ENCODE data around the gene KERA. TPM values are rescaled to one million over a fixed set of nuclear protein-coding genes. Genes with fewer than 3 reads are reported as not detected.
A peak's percentile ranks its signal among the peaks of the same experiment; 100 is the strongest.

Gene KERA
- total RNA-seq, 4 donors from 2014 or later = not detected

DNA sequence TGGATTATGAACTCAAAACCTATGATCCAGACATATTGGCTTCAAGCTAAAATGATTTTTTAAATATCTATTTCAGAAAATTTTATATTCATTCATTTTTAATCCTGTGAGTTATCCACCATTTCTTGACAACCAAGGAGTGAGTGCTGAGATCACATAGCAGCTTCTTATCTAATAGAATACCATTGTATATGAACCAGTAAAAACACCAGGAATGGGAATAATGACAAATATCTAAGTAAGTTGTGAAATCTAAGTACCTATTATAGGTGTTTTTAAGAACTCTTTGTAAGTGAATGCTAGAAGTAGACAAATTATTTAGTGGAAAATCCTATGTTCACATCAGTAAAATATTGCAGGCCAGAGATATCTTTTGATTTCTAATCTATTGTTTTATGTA is 45.3 kb upstream of the KERA start:
- Histone ChIP-seq H3K27me3 (no peaks in the 10 kb centered on the region), H3K4me1 (no peaks in the 10 kb centered on the region), H3K27ac (no peak overlapping the region), H3K36me3 (no peaks in the 10 kb centered on the region), H3K4me3 (no peak overlapping the region), H3K9me3 (no peaks in the 10 kb centered on the region)
- TF ChIP-seq POLR2A (IDR thresholded peaks at IDR 0.05) = no peak
- no peak for TF ChIP-seq POLR2AphosphoS5 (IDR thresholded peaks at IDR 0.05)
- TF ChIP-seq, protein P1, sequence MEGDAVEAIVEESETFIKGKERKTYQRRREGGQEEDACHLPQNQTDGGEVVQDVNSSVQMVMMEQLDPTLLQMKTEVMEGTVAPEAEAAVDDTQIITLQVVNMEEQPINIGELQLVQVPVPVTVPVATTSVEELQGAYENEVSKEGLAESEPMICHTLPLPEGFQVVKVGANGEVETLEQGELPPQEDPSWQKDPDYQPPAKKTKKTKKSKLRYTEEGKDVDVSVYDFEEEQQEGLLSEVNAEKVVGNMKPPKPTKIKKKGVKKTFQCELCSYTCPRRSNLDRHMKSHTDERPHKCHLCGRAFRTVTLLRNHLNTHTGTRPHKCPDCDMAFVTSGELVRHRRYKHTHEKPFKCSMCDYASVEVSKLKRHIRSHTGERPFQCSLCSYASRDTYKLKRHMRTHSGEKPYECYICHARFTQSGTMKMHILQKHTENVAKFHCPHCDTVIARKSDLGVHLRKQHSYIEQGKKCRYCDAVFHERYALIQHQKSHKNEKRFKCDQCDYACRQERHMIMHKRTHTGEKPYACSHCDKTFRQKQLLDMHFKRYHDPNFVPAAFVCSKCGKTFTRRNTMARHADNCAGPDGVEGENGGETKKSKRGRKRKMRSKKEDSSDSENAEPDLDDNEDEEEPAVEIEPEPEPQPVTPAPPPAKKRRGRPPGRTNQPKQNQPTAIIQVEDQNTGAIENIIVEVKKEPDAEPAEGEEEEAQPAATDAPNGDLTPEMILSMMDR (IDR thresholded peaks at IDR 0.05) = no peak
- no peak for TF ChIP-seq EP300 (IDR thresholded peaks at IDR 0.05)
- DNase-seq (ENCODE audit: low spot score in 2 of 2) = no peak

DNA sequence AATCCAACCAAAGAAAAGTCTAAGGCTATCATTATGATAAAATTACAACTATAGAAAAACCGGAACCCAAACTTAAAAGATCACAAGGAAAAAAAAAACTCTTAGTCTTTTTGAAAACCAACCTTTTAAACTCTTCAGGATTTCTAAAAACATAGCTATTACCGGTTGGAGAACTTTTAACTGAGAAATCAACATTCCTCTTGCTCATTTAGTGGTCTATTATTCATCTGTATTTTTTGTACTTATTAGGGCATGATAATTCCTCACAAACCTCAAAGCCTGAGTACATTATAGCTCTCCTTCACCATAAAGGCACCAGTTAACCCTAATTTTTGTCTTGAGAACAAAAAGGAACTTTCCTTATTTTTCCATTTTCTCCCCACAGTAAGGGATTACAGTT is 43.1 kb upstream of the KERA start:
- 69% methylated on average over 2 of the region's 2 CpGs for WGBS
- H3K36me3 ChIP-seq = no peaks in the 10 kb centered on the region
- TF ChIP-seq EP300 (IDR thresholded peaks at IDR 0.05) (no peak), POLR2A (IDR thresholded peaks at IDR 0.05) (no peak), POLR2AphosphoS5 (IDR thresholded peaks at IDR 0.05) (no peak)
- TF ChIP-seq, protein P1 (IDR thresholded peaks at IDR 0.05) = no peak
- H3K9me3 ChIP-seq = no peaks in the 10 kb centered on the region
- no peak overlapping the region for H3K27ac ChIP-seq
- no peaks in the 10 kb centered on the region for H3K27me3 ChIP-seq
- no peaks in the 10 kb centered on the region for H3K4me1 ChIP-seq
- H3K4me3 ChIP-seq = no peak overlapping the region
- DNase-seq (ENCODE audit: low spot score in 2 of 2) = no peak

DNA sequence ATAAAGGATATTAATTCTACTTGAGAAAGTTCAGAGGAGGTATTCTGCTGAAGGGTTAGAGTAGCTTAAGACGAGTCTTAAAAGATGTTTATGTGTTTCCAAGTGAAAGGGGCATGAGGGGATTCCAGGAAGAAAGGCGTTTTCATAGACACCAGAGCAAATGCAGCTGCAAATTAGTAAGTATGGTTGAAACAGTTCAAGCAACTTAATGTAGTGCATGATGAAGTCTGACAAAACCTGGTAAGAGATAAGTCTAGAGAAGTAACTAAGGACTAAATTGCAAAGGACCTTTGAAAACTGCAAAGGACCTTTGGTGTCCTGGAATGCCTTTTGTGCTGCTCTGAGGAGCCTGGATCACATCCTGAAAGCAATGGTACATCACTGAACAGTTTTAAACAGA is 42.0 kb upstream of the KERA start:
- no peaks in the 10 kb centered on the region for H3K4me1 ChIP-seq
- H3K4me3 ChIP-seq = no peak overlapping the region
- WGBS = 76% methylated on average over 2 of the region's 2 CpGs
- no peaks in the 10 kb centered on the region for H3K36me3 ChIP-seq
- TF ChIP-seq, protein P1 (IDR thresholded peaks at IDR 0.05) = no peak
- TF ChIP-seq POLR2A (IDR thresholded peaks at IDR 0.05) (no peak), EP300 (IDR thresholded peaks at IDR 0.05) (no peak), POLR2AphosphoS5 (IDR thresholded peaks at IDR 0.05) (no peak)
- no peak for DNase-seq (ENCODE audit: low spot score in 2 of 2)
- no peaks in the 10 kb centered on the region for H3K27me3 ChIP-seq
- H3K27ac ChIP-seq = peak overlapping the region; percentile 42
- H3K9me3 ChIP-seq = no peaks in the 10 kb centered on the region

DNA sequence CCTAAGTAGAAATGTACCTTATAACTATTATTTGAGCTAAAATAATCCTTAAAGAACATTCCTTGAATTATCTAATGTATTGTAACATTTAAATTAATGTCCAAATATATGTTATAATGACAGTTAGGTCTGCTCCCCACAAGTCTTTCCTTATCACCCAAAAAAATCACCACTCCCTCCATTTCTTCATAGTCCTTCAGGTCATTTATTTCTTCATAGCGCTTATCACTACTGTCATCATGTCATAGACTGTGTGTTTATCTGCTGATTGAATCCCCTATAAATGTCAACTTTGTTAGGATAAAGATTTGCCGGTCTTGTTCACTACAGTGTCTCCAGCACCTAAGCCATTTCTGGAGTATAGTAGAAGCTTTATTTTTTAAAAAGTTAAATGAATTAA is 41.5 kb upstream of the KERA start:
- Histone ChIP-seq H3K27me3 (no peaks in the 10 kb centered on the region), H3K4me3 (no peak overlapping the region), H3K27ac (peak overlapping the region; percentile 42), H3K4me1 (no peaks in the 10 kb centered on the region), H3K9me3 (no peaks in the 10 kb centered on the region), H3K36me3 (no peaks in the 10 kb centered on the region)
- 44% methylated on average over 2 of the region's 2 CpGs for WGBS
- no peak for DNase-seq (ENCODE audit: low spot score in 2 of 2)
- no peak for TF ChIP-seq POLR2A (IDR thresholded peaks at IDR 0.05)
- TF ChIP-seq, protein P1 (IDR thresholded peaks at IDR 0.05) = no peak
- no peak for TF ChIP-seq EP300 (IDR thresholded peaks at IDR 0.05)
- no peak for TF ChIP-seq POLR2AphosphoS5 (IDR thresholded peaks at IDR 0.05)

DNA sequence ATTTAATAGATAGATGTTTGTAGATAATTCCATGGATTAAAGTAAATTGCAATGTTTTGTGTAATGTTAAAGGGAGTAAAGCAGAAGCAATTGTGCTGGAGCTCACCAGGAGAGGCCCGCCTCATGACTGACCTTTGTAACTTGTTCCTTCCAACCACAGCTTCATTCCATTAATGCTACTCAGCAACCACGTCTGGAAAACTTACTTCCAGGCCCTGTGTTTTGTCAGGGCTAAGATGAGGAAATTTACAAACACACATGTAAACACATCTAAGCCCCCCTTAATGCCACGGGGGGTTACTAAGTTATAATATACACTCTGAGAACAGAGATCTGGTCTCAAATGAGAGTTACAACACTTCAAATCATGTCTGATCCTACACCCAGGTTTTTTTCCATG is 41.1 kb upstream of the KERA start:
- 26% methylated on average over 3 of the region's 3 CpGs for WGBS
- no peaks in the 10 kb centered on the region for H3K9me3 ChIP-seq
- H3K4me3 ChIP-seq = no peak overlapping the region
- peak in 1 of 2 donors; percentile 58 for DNase-seq (ENCODE audit: low spot score in 2 of 2)
- H3K27ac ChIP-seq = peak overlapping the region; percentile 42
- H3K4me1 ChIP-seq = no peaks in the 10 kb centered on the region
- no peaks in the 10 kb centered on the region for H3K27me3 ChIP-seq
- peak in 1 of 3 donors; percentile 32 for TF ChIP-seq POLR2AphosphoS5 (IDR thresholded peaks at IDR 0.05)
- TF ChIP-seq POLR2A (IDR thresholded peaks at IDR 0.05) = no peak
- no peaks in the 10 kb centered on the region for H3K36me3 ChIP-seq

DNA sequence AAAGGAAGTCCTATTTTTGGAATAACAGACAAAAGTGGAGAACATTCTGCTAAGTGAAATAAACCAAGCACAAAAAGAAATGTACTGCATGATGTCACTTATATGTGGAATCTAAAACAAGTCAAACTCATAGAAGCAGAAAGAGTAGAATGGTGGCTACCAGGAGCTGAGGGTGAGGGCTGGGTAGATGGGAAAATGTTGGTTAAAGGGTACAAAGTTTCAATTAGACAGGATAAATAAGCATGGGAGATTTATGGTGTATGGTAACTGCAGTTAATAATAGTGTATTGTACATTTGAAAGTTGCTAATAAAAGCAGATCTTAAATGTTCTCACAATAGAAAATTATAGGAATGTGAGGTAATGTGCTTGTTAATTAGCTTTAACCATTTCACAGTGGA is 40.6 kb upstream of the KERA start:
- Histone ChIP-seq H3K36me3 (no peaks in the 10 kb centered on the region), H3K27ac (no peak overlapping the region)

More for the DNA sequence above, 40.6 kb upstream of the KERA start:
- no peak for DNase-seq (ENCODE audit: low spot score in 2 of 2)
- TF ChIP-seq POLR2A (IDR thresholded peaks at IDR 0.05) (no peak), POLR2AphosphoS5 (IDR thresholded peaks at IDR 0.05) (no peak), EP300 (IDR thresholded peaks at IDR 0.05) (no peak)
- TF ChIP-seq, protein P1 (IDR thresholded peaks at IDR 0.05) = no peak
- Histone ChIP-seq H3K27me3 (no peaks in the 10 kb centered on the region), H3K4me1 (no peaks in the 10 kb centered on the region), H3K9me3 (no peaks in the 10 kb centered on the region), H3K4me3 (no peak overlapping the region)
